Trophoblast cell (in vitro differentiated cells and primary cell): ENCODE data around the gene TMEM31.

Source experiments
- DNase-seq, 2 donors: peaks; one replicate each; pipeline ENCODE4 v3.0.0-alpha.2; 2016
- H2AFZ ChIP-seq: 2 replicates; pipeline ENCODE4 v1.6.1; 2013; ENCODE audit warnings: low read length, moderate library complexity, mild to moderate bottlenecking; ENCODE audit not compliant: insufficient read depth, poor library complexity
- H2AK5ac ChIP-seq: 2 replicates; pipeline ENCODE4 v1.6.1; 2013; ENCODE audit warnings: mild to moderate bottlenecking, low read length
- H2BK120ac ChIP-seq: 2 replicates; pipeline ENCODE4 v1.6.1; 2013; ENCODE audit warnings: low read length, mild to moderate bottlenecking, moderate library complexity; ENCODE audit not compliant: insufficient read depth, poor library complexity
- H2BK12ac ChIP-seq: 2 replicates; pipeline ENCODE4 v1.6.1; 2013; ENCODE audit warnings: mild to moderate bottlenecking, low read length, moderate library complexity
- H2BK5ac ChIP-seq: 2 replicates; pipeline ENCODE4 v1.6.1; 2013; ENCODE audit warnings: low read length, low read depth, moderate library complexity, mild to moderate bottlenecking; ENCODE audit not compliant: poor library complexity
- H3K14ac ChIP-seq: 2 replicates; pipeline ENCODE4 v1.6.1; 2013; ENCODE audit warnings: mild to moderate bottlenecking, low read length
- H3K18ac ChIP-seq: 2 replicates; pipeline ENCODE4 v1.6.1; 2013; ENCODE audit warnings: mild to moderate bottlenecking, low read length
- H3K23ac ChIP-seq: 2 replicates; pipeline ENCODE4 v1.6.1; 2013; ENCODE audit warnings: low read length
- H3K27ac ChIP-seq: 2 replicates; pipeline ENCODE4 v1.5.1; 2013; ENCODE audit warnings: low read depth, mild to moderate bottlenecking, inconsistent platforms, low read length, moderate library complexity
- H3K27me3 ChIP-seq: 2 replicates; pipeline ENCODE4 v1.6.1; 2013; ENCODE audit warnings: inconsistent platforms, mild to moderate bottlenecking, low read length, moderate library complexity; ENCODE audit not compliant: insufficient read depth
- H3K36me3 ChIP-seq, 2 experiments: 1 replicate in 1 of 2; 2 replicates in 1 of 2; pipeline ENCODE4 v1.6.1; 2013; ENCODE audit warnings: low read length in 2 of 2, mild to moderate bottlenecking in 2 of 2, moderate library complexity in 1 of 2; ENCODE audit not compliant: insufficient read depth in 2 of 2, control insufficient read depth in 1 of 2
- H3K4ac ChIP-seq: 2 replicates; pipeline ENCODE4 v1.6.1; 2013; ENCODE audit warnings: low read depth, mild to moderate bottlenecking, low read length, moderate library complexity
- H3K4me1 ChIP-seq, 2 experiments: 1 replicate in 1 of 2; 2 replicates in 1 of 2; pipeline ENCODE4 v1.6.1; 2013; ENCODE audit warnings: low read length in 2 of 2, mild to moderate bottlenecking in 2 of 2, moderate library complexity in 1 of 2; ENCODE audit not compliant: insufficient read depth in 2 of 2, control insufficient read depth in 1 of 2
- H3K4me2 ChIP-seq: 2 replicates; pipeline ENCODE4 v1.6.1; 2013; ENCODE audit warnings: inconsistent platforms, mild to moderate bottlenecking, low read length, moderate library complexity
- H3K4me3 ChIP-seq: 2 replicates; pipeline ENCODE4 v1.5.1; 2013; ENCODE audit warnings: mild to moderate bottlenecking, low read depth, low read length, inconsistent platforms
- H3K79me1 ChIP-seq: one replicate; pipeline ENCODE4 v1.6.1; 2013; ENCODE audit warnings: low read length
- H3K79me2 ChIP-seq: 2 replicates; pipeline ENCODE4 v1.6.1; 2013; ENCODE audit warnings: low read length, mild to moderate bottlenecking; ENCODE audit not compliant: control insufficient read depth, insufficient read depth, poor library complexity
- H3K9ac ChIP-seq: 2 replicates; pipeline ENCODE4 v1.6.1; 2013; ENCODE audit warnings: mild to moderate bottlenecking, low read length
- H3K9me3 ChIP-seq: 2 replicates; pipeline ENCODE4 v1.6.1; 2013; ENCODE audit warnings: low read depth, mild to moderate bottlenecking, control low read depth, inconsistent platforms, low read length; ENCODE audit not compliant: insufficient read depth
- H4K12ac ChIP-seq: 2 replicates; pipeline ENCODE4 v1.6.1; 2013; ENCODE audit warnings: low read depth, mild to moderate bottlenecking, low read length, moderate library complexity
- H4K8ac ChIP-seq: 2 replicates; pipeline ENCODE4 v1.6.1; 2013; ENCODE audit warnings: low read depth, mild to moderate bottlenecking, low read length, moderate library complexity
- H4K91ac ChIP-seq: one replicate; pipeline ENCODE4 v1.6.1; 2013; ENCODE audit warnings: low read depth, mild to moderate bottlenecking, low read length, moderate library complexity
- WGBS: extraction: QIAGEN DNeasy Blood & Tissue Kit; methylation state at CpG from one replicate; pipeline ENCODE4 v1.1.7; 2013; ENCODE audit warnings: missing lambda C conversion rate; ENCODE audit not compliant: insufficient read length, insufficient coverage; ENCODE audit errors: extremely low coverage; 5-methylcytosine and 5-hydroxymethylcytosine counted together

Gene TMEM31

GRCh38 chrX:103727115-103727514 is 16.4 kb downstream of the TMEM31 start:
- H3K14ac ChIP-seq: no peak overlapping the region
- no peak overlapping the region for H4K12ac ChIP-seq
- no peak overlapping the region for H4K91ac ChIP-seq
- H3K27me3 ChIP-seq: no peaks in the 10 kb centered on the region
- no peak overlapping the region for H2BK5ac ChIP-seq
- no peak overlapping the region for H3K4me3 ChIP-seq
- no peak overlapping the region for H2BK120ac ChIP-seq
- no peak overlapping the region for H3K18ac ChIP-seq
- no peak overlapping the region for H2AK5ac ChIP-seq
- H2BK12ac ChIP-seq: no peak overlapping the region
- no peaks in the 10 kb centered on the region for H3K9me3 ChIP-seq
- H3K4me2 ChIP-seq: no peak overlapping the region
- H4K8ac ChIP-seq: no peak overlapping the region
- DNase-seq: no peak
- no peak overlapping the region for H3K23ac ChIP-seq
- no CpG with 5 or more reads among the region's 4 CpGs for WGBS
- no peaks in the 10 kb centered on the region for H3K79me1 ChIP-seq
- H3K9ac ChIP-seq: no peak overlapping the region
- no peaks in the 10 kb centered on the region for H3K36me3 ChIP-seq
- peaks cover 24 to 34% of the 10 kb centered on the region in 2 experiments for H3K4me1 ChIP-seq
- no peak overlapping the region for H2AFZ ChIP-seq
- no peak overlapping the region for H3K4ac ChIP-seq
- H3K79me2 ChIP-seq: no peaks in the 10 kb centered on the region
- H3K27ac ChIP-seq: no peak overlapping the region

GRCh38 chrX:103729015-103729414 is 18.3 kb downstream of the TMEM31 start:
- Histone ChIP-seq H4K8ac (no peak overlapping the region), H2AK5ac (no peak overlapping the region), H3K79me1 (no peaks in the 10 kb centered on the region), H3K27me3 (no peaks in the 10 kb centered on the region), H3K14ac (no peak overlapping the region), H3K23ac (no peak overlapping the region), H2BK12ac (peak overlapping the region; percentile 24), H2BK120ac (no peak overlapping the region), H3K36me3 (no peaks in the 10 kb centered on the region), H3K18ac (no peak overlapping the region), H3K4me2 (no peak overlapping the region), H3K4ac (no peak overlapping the region), H3K9me3 (no peaks in the 10 kb centered on the region), H4K91ac (no peak overlapping the region), H3K9ac (no peak overlapping the region), H3K4me1 (peaks cover 24 to 35% of the 10 kb centered on the region in 2 experiments), H3K27ac (no peak overlapping the region), H3K4me3 (no peak overlapping the region), H3K79me2 (no peaks in the 10 kb centered on the region), H2BK5ac (no peak overlapping the region), H2AFZ (no peak overlapping the region), H4K12ac (no peak overlapping the region)
- no peak for DNase-seq
- WGBS: no CpG with 5 or more reads among the region's 5 CpGs

- no peak overlapping the region for H2AFZ ChIP-seq
- H3K4me3 ChIP-seq: no peak overlapping the region
- H3K9ac ChIP-seq: no peak overlapping the region
- H4K12ac ChIP-seq: no peak overlapping the region
- H3K4ac ChIP-seq: no peak overlapping the region
- no peak overlapping the region for H4K8ac ChIP-seq
- H2BK12ac ChIP-seq: no peak overlapping the region
- no peaks in the 10 kb centered on the region for H3K9me3 ChIP-seq
- no peak overlapping the region for H4K91ac ChIP-seq
- WGBS: no CpG with 5 or more reads among the region's 3 CpGs
- H3K23ac ChIP-seq: no peak overlapping the region
- no peak overlapping the region for H3K18ac ChIP-seq
- no peaks in the 10 kb centered on the region for H3K79me1 ChIP-seq
- peaks cover 26 to 37% of the 10 kb centered on the region in 2 experiments for H3K4me1 ChIP-seq
- no peak overlapping the region for H2BK120ac ChIP-seq
- H3K36me3 ChIP-seq: no peaks in the 10 kb centered on the region
- no peak for DNase-seq
- H3K4me2 ChIP-seq: no peak overlapping the region
- H3K27me3 ChIP-seq: no peaks in the 10 kb centered on the region
- peak overlapping the region; percentile 49 for H3K27ac ChIP-seq
- no peaks in the 10 kb centered on the region for H3K79me2 ChIP-seq
- no peak overlapping the region for H2AK5ac ChIP-seq
- no peak overlapping the region for H3K14ac ChIP-seq
- H2BK5ac ChIP-seq: no peak overlapping the region
These were observed 19.6 kb downstream of the TMEM31 start for GRCh38 chrX:103730147-103730795.

- DNase-seq: no peak
- Histone ChIP-seq H4K8ac (peak overlapping the region; percentile 44), H2BK120ac (no peak overlapping the region), H3K18ac (no peak overlapping the region), H3K23ac (no peak overlapping the region), H3K79me2 (no peaks in the 10 kb centered on the region), H3K14ac (no peak overlapping the region), H2AFZ (no peak overlapping the region), H3K27me3 (no peaks in the 10 kb centered on the region), H3K36me3 (no peaks in the 10 kb centered on the region), H4K91ac (no peak overlapping the region), H3K27ac (peak overlapping the region; percentile 65), H3K4me3 (no peak overlapping the region), H3K4me2 (no peak overlapping the region), H4K12ac (no peak overlapping the region), H3K9me3 (no peaks in the 10 kb centered on the region), H2AK5ac (no peak overlapping the region), H2BK5ac (peak overlapping the region; percentile 11), H3K4me1 (peaks cover 26 to 37% of the 10 kb centered on the region in 2 experiments), H3K79me1 (no peaks in the 10 kb centered on the region), H3K9ac (no peak overlapping the region), H2BK12ac (no peak overlapping the region), H3K4ac (no peak overlapping the region)
- WGBS: no CpG with 5 or more reads among the region's 8 CpGs
These were observed 20.2 kb downstream of the TMEM31 start for GRCh38 chrX:103730796-103731493.
